GM19099 (cell line): Measurements from ENCODE around the gene TBC1D19.

Source experiments
- POLR2A ChIP-seq: IDR thresholded peaks from 3 replicates; pipeline ENCODE4 v1.6.1; 2011; ENCODE audit warnings: low read depth; ENCODE audit not compliant: insufficient read length; ENCODE audit errors: extremely low read depth

The TBC1D19 gene

DNA sequence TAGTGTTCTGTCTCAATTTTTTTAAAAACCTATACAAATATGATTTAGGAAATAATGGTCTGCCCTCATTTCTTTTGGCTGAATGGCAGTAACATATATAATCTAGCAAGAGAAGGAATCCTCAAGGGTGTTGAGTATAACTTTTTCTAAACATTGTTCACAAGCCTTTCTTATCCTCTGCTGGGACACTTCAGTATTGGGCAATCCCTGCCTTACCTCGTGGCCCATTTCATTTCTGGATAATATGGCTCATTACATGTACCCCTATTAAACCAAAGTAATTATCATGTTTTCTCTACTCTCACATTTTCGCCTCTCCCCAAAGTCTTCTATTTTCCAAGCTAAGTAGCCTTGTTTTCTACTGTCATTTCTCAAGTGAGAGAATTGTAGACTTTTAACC lies 166.0 kb downstream of the TBC1D19 start:
- no peak for TF ChIP-seq POLR2A

DNA sequence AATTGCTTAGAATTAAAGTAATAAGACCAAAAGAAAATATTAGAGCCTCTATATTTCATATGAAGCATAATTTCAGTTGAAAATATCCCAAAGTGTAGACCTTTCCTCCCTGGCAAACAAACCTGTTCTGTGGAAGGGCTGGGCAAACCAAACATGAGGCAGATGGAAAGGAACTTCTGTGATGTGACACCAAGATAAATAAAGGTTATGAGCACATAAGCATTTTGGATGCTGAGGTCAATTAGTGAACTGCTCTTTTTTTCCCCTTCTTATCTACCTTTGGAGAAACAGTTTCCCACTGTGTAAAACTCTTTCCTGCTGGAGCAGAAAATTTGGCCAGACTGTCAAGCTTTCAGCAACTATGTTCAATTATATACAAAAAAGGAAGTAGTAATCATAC lies 167.1 kb downstream of the TBC1D19 start:
- TF ChIP-seq POLR2A: no peak

DNA sequence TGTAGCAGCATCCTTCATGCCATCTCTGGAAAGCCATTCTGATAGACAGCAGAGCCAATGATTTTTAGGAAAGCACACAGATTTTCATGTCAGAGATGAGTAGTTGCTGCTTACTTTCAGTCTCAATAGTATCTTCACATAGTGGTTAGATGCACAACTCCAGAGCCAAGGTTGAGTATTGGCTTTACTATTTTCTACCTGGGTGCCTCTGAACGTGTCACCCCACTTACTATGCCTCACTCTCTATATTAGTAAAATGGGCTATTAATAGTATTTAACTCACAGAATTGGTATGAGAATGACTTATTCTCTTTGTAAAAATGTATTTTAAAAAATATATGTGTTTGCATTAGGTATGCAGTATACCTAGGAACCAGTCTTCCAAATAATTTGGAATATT lies 168.0 kb downstream of the TBC1D19 start:
- TF ChIP-seq POLR2A: no peak

DNA sequence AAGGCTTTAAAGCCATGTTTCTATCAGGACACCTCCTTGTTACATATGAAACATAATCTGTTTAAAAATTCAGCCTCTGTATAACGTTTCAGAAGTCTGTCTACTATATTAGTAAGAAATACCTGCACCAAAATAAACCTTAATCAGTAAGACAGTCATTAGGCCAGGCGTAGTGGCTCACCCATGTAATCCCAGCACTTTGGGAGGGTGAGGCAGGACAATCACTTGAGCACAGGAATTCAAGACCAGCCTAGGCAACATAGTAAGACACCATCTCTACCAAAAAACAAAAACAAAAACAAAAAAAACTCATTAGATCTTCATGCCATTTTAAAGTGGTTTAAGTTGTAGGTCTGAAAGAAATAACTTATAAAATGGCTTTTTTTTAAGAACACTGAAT lies 169.3 kb downstream of the TBC1D19 start:
- TF ChIP-seq POLR2A: no peak

DNA sequence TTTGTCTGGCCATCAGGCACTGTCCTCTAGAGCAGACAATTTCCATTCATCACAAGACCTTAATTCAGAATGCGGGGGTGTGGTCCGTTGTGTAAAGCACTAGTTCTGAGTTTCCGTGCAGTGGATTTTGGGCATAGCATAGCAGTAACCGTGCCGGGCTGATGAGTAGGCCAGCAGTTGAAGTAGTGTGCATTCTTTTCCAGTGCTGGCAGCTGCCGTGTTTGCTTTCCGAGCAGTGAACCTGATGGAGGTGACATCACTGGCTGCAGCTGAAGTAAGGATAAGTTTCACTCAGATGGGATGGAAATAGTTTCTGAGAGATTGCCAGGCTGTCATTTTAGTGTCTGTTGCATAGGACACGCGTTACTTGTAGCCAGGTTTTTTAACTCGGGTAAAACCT lies 169.7 kb downstream of the TBC1D19 start:
- TF ChIP-seq POLR2A: no peak

DNA sequence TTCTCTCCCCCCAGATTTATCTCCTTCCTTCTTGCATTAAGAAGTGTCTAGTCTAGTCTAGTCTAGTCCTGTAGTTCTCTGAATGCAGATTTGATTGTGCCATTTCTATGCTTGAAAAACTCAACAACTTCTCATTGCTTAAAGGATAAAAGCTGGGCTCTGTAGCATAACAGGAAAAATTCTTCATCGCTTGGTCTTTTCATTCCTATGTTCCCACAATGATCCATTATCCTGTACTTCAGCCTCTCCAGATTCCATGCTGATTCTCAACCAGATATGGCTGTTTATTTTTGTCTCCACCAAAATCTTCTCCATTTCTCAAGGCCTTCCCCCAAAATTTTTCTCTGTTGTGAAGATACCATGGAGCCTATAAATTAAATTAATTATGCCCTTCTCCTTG lies 173.9 kb downstream of the TBC1D19 start:
- no peak for TF ChIP-seq POLR2A

DNA sequence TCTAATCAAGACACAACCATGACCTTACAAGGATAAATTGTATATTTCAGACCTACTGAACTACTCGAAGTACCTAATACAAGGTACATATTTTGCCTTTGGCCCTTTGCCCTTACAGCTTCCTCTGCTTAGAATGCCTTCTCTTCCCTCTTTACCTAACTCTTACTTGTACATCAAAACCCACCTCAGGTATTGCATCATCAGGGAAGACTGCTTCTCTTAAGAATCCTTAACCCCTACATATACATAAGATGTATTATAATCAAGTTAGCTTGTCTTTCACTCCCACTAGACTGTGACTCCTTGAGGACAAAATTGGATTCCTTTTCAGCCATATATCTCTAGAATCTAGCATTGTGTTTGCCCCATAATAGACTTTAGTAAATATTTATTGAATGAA lies 175.0 kb downstream of the TBC1D19 start:
- TF ChIP-seq POLR2A: no peak

DNA sequence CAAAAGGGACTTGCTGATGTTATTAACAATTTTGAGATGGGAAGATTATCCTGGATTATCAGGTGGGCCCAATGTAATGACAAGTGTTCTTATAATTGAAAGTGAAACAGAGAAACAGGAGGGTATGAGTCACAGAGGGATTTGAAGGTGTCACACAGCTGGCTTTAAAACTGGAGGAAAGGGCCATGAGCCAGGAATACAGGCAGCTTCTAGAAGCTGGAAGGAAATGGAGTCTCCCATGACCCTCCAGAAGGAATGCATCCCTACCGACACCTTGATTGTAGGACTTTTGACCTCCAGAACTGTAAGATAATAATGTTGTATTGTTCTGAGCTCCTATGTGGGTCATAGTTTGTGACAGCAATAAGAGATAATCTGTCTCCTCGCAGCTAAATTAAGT lies 178.8 kb downstream of the TBC1D19 start:
- TF ChIP-seq POLR2A: no peak

DNA sequence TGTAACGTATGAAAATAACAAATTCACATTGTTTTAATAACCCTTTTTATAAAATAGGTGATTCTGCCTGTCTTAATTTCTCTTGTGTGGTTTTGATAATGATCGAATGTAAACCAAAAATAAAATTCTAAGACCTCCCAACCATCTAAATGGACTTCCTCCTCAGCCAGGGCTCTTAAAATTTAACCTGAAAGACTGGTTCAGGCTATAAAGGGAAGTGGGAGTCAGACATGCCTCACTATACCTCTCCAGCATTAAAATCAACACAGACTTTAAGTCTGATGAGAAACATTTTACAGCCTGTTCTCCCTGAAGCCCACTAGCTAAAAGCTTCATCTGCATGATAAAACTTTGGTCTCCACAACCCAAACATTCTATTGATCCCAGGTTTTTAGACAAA lies 179.2 kb downstream of the TBC1D19 start:
- TF ChIP-seq POLR2A: no peak

DNA sequence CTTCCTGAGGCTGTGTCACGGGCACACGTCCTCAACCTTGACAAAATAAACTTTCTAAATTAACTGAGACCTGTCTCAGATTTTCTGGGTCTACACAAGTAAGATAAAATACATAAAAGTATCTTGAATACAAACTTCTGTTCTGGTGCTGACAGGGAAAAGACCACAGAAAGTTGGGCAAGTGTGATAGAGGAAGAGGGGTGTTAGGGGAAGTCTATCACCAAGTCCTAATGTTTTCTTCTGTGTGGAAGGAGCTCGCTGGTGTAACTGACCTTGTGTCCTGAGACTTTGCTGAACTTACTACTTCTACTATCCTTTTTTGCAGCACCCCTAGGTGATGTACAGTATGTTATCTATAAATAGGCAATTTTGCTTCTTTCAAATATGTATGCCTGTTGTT lies 179.8 kb downstream of the TBC1D19 start:
- TF ChIP-seq POLR2A: no peak

DNA sequence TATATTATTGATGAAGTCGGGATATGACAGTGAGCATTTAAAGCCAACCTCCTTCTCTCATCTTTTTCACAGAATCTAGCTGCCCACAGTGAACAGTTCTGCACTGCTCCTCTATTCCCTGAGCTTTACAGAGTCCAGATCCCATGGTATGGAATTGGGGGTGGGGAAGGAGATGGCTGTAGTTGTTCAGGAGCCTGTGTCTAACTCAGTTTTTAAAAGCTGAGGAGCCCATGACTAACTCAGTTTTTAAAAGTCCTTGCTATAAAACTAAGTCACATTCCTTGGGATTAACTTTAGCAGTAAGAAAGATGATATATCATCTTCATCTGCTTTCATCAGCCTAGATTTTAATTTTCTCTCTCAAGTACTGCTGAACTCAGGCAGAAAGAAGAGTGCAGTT lies 180.3 kb downstream of the TBC1D19 start:
- no peak for TF ChIP-seq POLR2A

DNA sequence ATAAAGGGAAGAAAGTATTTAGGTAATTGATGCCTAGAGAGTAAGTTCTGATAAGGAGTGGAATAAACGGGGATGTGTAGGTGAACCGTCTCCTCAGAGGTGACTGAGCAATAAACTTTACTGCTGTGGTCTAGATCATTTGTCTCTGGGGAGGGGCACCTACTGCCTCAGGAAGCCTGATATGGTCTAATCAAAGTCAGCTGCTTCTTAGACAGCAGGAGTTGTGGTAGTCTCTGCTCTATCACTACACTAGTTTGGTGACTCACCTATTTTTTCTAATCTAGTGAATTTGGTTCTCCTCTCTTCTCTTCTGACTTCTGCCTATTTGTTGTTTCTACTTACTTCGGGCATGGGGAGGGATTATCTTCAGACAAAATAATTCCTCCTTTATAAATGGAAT lies 181.6 kb downstream of the TBC1D19 start:
- no peak for TF ChIP-seq POLR2A

DNA sequence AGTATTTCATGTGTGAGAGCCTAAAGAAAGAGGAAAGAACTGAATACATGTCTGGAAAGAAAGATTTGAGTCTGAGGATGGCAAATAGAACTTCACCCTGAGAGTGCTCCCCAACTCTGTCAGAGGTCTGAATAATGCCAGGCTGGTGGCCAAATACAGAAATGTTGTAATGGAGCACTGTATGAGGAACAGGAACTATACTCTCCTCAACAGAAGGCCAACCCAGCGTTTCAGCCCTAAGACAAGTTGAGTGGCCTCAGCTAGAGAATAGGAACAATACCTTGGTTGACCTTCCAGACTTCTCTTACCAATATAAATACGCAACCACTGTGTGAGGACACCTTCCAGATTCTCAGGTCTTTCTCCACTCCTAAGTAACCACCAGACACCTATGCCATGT lies 182.3 kb downstream of the TBC1D19 start:
- no peak for TF ChIP-seq POLR2A

DNA sequence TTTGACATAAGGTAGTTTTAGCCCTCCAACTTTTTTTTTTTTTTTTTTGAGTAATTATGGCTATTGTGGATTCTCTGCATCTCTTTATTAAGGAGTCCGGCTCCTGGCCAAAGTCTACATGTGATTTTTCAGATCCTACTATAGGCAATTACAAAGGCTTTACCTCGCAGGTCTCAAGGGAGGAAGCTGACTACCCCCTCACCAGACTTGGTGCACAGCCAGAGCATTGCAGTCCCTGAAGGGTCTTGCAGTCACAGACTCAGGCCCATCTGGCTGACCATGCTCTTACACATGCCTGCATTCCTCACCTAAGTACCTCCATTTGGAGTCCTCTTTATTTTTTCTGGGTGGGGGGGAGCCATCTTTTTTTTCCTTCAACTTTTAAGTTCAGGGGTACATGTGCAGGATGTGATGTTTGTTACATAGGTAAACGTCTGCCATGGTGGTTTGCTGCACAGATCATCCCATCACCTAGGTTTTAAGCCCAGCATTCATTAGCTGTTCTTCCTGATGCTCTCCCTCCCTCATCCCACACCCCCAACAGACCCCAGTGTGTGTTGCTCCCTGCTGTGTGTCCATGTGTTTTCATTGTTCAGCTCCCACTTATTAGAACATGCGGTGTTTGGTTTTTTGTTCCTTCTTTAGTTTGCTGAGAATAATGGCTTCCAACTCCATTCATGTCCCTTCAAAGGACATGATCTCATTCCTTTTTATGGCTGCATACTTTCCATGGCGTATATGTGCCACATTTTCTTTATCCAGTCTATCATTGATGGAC lies 188.4 kb downstream of the TBC1D19 start:
- TF ChIP-seq POLR2A: no peak

DNA sequence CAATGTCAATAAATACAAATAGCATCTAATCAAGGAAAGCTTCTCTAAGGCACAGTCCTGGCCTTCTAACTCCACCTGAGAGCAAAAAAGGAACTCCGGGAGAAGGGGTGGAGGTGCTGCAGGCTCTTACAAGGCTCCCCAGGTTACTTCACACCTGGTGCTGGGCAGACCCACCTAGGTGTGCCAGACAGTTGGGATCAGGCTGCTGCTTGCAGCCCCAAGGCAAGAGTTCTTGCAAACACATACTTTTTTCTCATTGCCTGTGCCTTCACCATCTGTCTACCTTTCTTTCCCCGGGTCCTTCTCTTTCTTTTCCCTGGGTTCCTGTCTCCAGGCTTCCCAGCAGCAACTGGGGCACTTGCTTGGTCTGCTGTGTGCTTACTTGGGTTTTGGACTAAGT lies 195.3 kb downstream of the TBC1D19 start:
- TF ChIP-seq POLR2A: no peak

DNA sequence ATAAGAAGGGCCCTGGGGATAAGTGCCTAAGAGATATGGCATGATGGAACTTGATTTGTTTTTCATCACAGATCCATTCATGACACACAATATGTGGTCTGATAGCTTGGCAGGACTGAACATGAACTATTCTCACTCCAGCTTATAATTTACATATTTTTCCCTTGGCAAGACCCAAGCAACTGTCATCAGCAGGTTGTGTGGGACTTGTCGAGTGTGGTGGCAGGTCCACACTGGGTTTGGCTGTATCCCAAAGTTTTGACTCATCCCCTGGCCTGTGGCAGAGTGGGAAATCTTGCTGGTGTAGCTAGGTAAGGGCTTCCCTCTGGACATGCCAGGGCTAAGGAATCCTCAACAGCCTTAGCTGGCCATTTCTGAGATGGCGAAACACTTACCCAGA lies 195.8 kb downstream of the TBC1D19 start:
- no peak for TF ChIP-seq POLR2A

DNA sequence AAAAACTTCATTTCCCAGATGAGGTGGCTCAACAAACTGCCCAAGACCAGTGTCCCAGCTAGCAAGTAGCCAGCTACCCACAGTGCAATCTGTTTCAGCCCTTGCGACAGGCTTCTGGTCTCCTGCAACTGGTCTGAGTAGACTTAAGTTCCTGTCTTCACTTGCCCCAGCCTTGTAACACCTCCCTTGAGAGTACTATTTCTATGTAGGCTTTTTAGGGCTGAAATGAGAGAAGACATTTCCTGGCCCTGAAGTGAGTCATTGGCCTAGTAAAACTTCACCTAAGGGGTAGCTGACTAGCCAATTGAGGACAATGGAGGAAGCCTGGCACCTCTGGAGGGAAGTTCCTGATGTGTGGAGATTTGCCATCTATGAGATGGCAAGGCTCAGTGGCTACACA lies 196.7 kb downstream of the TBC1D19 start:
- no peak for TF ChIP-seq POLR2A
